Measurements from ENCODE around the gene BUD23. TPM values are rescaled to one million over a fixed set of nuclear protein-coding genes. Genes with fewer than 3 reads are reported as not detected.

Gene BUD23
- total and polyA plus RNA-seq, 2 donors (not counting 1 experiment from before 2014, with no cell fraction given): 62.4 to 63.9 TPM

DNA sequence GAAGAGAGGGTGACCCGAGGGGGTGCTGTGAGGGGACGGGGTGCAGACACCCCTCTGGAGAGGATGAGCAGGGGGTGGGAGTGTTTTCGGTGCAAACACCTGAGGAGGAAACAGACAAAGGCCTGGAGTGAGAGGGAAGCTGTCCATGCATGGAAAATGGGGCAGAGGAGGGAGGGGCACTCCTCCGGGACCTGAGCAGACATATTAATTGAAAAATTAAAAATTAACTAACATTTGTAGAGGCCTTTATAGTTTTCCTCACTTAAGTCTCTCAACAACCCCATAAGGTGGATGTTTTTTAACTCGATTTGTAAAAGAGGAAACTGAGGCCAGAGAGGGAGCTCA is 14.5 kb upstream of the BUD23 start:
- H3K27ac Mint-ChIP-seq: no peak overlapping the region
- no peaks in the 10 kb centered on the region for H4K20me1 ChIP-seq (ENCODE audit: control insufficient read depth, insufficient read depth, low read length, poor library complexity, severe bottlenecking)
- H3K4me3 ChIP-seq (ENCODE audit: control extremely low read depth in 1 of 5, extremely low read depth in 1 of 5, insufficient read depth in 1 of 5, low read depth in 2 of 5, low read length in 4 of 5): no peak overlapping the region
- H3K9ac ChIP-seq (ENCODE audit: low read length): no peak overlapping the region
- DNase-seq: no peak
- ChIA-PET CTCF (interaction anchor here (0.8 kb wide), 1 partner anchor 54 kb away, joined by 3 read pairs; no protein-coding TSS in a partner anchor), POLR2A (interaction anchor here (0.6 to 0.8 kb wide), 2 partner anchors 16 to 143 kb away, joined by 4 read pairs; no protein-coding TSS in a partner anchor)
- peaks cover 31% of the 10 kb centered on the region for H3K27me3 Mint-ChIP-seq
- H3K4me1 Mint-ChIP-seq: peaks cover 8% of the 10 kb centered on the region
- peak overlapping the region; percentile 79 for H2AFZ ChIP-seq (ENCODE audit: insufficient read depth, low read depth, low read length, poor library complexity, severe bottlenecking)
- peaks cover 0 to 3% (median 0%) of the 10 kb centered on the region in 3 donors for H3K9me3 ChIP-seq (ENCODE audit: control extremely low read depth in 1 of 3, control insufficient read depth in 2 of 3, insufficient read depth in 1 of 3, low read length in 2 of 3)
- no peaks in the 10 kb centered on the region for H3K9me3 Mint-ChIP-seq (ENCODE audit: insufficient read depth)
- no peak overlapping the region for H3K27ac ChIP-seq (ENCODE audit: low read length in 2 of 2)
- H3K36me3 ChIP-seq (replicated peaks in 1 of 2; ENCODE audit: control extremely low read depth in 1 of 2, control insufficient read depth in 1 of 2, extremely low read depth in 1 of 2, insufficient read depth in 2 of 2, low read length in 1 of 2): no peaks in the 10 kb centered on the region
- peak overlapping the region; percentile 72 for H3K4me3 Mint-ChIP-seq
- WGBS (ENCODE audit: insufficient coverage): 3% methylated on average over 3 of the region's 5 CpGs
- H3K4me1 ChIP-seq (ENCODE audit: control insufficient read depth in 2 of 2, insufficient read depth in 2 of 2, low read length in 2 of 2): peaks cover 8 to 16% of the 10 kb centered on the region in 2 donors
- peaks cover 0 to 47% (median 14%) of the 10 kb centered on the region in 4 experiments for H3K27me3 ChIP-seq (replicated peaks in 1 of 4; ENCODE audit: control extremely low read depth in 1 of 4, control insufficient read depth in 3 of 4, insufficient read depth in 4 of 4, low read length in 3 of 4)
- H3K4me2 ChIP-seq (replicated peaks; ENCODE audit: low read depth, low read length, poor library complexity, severe bottlenecking): peak overlapping the region; percentile 92
- no peaks in the 10 kb centered on the region for H3K79me2 ChIP-seq (ENCODE audit: control insufficient read depth, insufficient read depth, low read length)
- no peak for ATAC-seq (ENCODE audit: low read depth)
- intact Hi-C loops (cut with micrococcal nuclease): no loop called here
- TF ChIP-seq, protein P1, sequence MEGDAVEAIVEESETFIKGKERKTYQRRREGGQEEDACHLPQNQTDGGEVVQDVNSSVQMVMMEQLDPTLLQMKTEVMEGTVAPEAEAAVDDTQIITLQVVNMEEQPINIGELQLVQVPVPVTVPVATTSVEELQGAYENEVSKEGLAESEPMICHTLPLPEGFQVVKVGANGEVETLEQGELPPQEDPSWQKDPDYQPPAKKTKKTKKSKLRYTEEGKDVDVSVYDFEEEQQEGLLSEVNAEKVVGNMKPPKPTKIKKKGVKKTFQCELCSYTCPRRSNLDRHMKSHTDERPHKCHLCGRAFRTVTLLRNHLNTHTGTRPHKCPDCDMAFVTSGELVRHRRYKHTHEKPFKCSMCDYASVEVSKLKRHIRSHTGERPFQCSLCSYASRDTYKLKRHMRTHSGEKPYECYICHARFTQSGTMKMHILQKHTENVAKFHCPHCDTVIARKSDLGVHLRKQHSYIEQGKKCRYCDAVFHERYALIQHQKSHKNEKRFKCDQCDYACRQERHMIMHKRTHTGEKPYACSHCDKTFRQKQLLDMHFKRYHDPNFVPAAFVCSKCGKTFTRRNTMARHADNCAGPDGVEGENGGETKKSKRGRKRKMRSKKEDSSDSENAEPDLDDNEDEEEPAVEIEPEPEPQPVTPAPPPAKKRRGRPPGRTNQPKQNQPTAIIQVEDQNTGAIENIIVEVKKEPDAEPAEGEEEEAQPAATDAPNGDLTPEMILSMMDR (IDR thresholded peaks at IDR 0.05): no peak
- no peak for TF ChIP-seq EZH2 (IDR thresholded peaks at IDR 0.05; ENCODE audit: borderline replicate concordance, insufficient read depth, low read depth, low read length, poor library complexity, severe bottlenecking)

DNA sequence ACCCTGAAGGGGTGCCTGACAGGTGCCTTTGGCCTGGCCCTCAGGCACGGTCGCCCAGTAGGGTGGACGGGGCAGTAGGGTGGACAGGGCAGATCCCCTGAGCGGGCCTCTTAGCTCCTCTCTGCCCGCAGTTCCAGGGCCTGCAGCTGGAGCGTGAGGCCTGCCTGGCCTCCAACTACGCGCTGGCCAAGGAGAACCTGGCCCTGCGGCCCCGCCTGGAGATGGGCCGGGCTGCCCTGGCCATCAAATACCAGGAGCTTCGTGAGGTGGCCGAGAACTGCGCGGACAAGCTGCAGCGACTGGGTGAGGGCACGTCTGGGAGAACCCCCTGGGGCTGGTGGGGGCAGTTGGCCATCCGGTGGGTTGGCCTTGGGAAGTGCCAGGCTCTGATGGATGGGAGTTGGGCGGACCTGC is 14.1 kb upstream of the BUD23 start:
- Histone ChIP-seq H3K27ac (ENCODE audit: low read length in 2 of 2) (no peak overlapping the region), H3K79me2 (ENCODE audit: control insufficient read depth, insufficient read depth, low read length) (no peaks in the 10 kb centered on the region), H3K4me2 (replicated peaks; ENCODE audit: low read depth, low read length, poor library complexity, severe bottlenecking) (peak overlapping the region; percentile 92), H3K9ac (ENCODE audit: low read length) (no peak overlapping the region), H3K27me3 (replicated peaks in 1 of 4; ENCODE audit: control extremely low read depth in 1 of 4, control insufficient read depth in 3 of 4, insufficient read depth in 4 of 4, low read length in 3 of 4) (peaks cover 0 to 43% (median 12%) of the 10 kb centered on the region in 4 experiments), H3K9me3 (ENCODE audit: control extremely low read depth in 1 of 3, control insufficient read depth in 2 of 3, insufficient read depth in 1 of 3, low read length in 2 of 3) (peaks cover 0 to 3% (median 0%) of the 10 kb centered on the region in 3 donors), H4K20me1 (ENCODE audit: control insufficient read depth, insufficient read depth, low read length, poor library complexity, severe bottlenecking) (no peaks in the 10 kb centered on the region), H3K36me3 (replicated peaks in 1 of 2; ENCODE audit: control extremely low read depth in 1 of 2, control insufficient read depth in 1 of 2, extremely low read depth in 1 of 2, insufficient read depth in 2 of 2, low read length in 1 of 2) (no peaks in the 10 kb centered on the region), H3K4me1 (ENCODE audit: control insufficient read depth in 2 of 2, insufficient read depth in 2 of 2, low read length in 2 of 2) (peaks cover 8 to 16% of the 10 kb centered on the region in 2 donors), H2AFZ (ENCODE audit: insufficient read depth, low read depth, low read length, poor library complexity, severe bottlenecking) (no peak overlapping the region), H3K4me3 (ENCODE audit: control extremely low read depth in 1 of 5, extremely low read depth in 1 of 5, insufficient read depth in 1 of 5, low read depth in 2 of 5, low read length in 4 of 5) (no peak overlapping the region)
- TF ChIP-seq, protein P1 (IDR thresholded peaks at IDR 0.05): no peak
- TF ChIP-seq EZH2 (IDR thresholded peaks at IDR 0.05; ENCODE audit: borderline replicate concordance, insufficient read depth, low read depth, low read length, poor library complexity, severe bottlenecking): no peak
- no peaks in the 10 kb centered on the region for H3K9me3 Mint-ChIP-seq (ENCODE audit: insufficient read depth)
- CTCF ChIA-PET: interaction anchor here (0.8 kb wide), 1 partner anchor 55 kb away, joined by 3 read pairs; no protein-coding TSS in a partner anchor
- H3K4me3 Mint-ChIP-seq: no peak overlapping the region
- DNase-seq (no peak), ATAC-seq (ENCODE audit: low read depth) (no peak)
- 59% methylated on average over 18 of the region's 19 CpGs for WGBS (ENCODE audit: insufficient coverage)
- no peak overlapping the region for H3K27ac Mint-ChIP-seq
- peaks cover 8% of the 10 kb centered on the region for H3K4me1 Mint-ChIP-seq
- intact Hi-C loops (cut with micrococcal nuclease): no loop called here
- POLR2A ChIA-PET: interaction anchor here (0.6 to 0.8 kb wide), 2 partner anchors 15 to 144 kb away, joined by 4 read pairs; no protein-coding TSS in a partner anchor
- peaks cover 26% of the 10 kb centered on the region for H3K27me3 Mint-ChIP-seq
